ENCODE data around the gene SUGP2. TPM values are rescaled to one million over a fixed set of nuclear protein-coding genes. Genes with fewer than 3 reads are reported as not detected.

SUGP2 gene
- total and polyA plus RNA-seq, 9 of the 15 experiments (the other 6 are each of a cell fraction or from before 2014, with no cell fraction given): 13.1 to 101 (median 63.1) TPM

DNA sequence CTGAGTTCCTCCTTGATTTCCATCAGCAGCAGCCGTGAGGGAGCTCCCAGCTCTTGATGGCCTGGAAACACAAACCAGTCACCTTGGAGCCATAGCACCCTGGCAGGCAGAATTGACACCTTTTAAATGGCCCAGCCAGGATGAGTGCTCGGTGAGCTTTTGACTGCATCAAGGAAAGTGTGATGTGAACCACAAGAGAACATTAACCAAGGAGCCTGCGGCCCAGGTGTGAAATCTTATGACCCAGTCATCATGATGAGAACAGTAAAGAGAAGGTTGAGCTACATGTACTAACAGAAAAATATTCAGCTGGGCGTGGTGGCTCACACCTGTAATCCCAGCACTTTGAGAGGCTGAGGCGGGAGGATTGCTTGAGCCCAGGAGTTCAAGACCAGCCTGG, 22.8 kb downstream of the SUGP2 start:
- H3K4me2 ChIP-seq (ENCODE audit: insufficient read depth, low read length): no peak overlapping the region
- BruUV-seq (replicated peaks): no TSS peak
- H3K27ac ChIP-seq (ENCODE audit: extremely low read depth, low read depth, low read length): no peak overlapping the region
- WGBS (ENCODE audit: insufficient coverage, low coverage, missing lambda C conversion rate): 95% methylated on average over 5 of the region's 5 CpGs
- 0 out of 3 replicates have a peak, but pooled peaks cover 4% of the 10 kb centered on the region for H3K79me2 ChIP-seq (ENCODE audit: control insufficient read depth, insufficient read depth, low read length)
- intact Hi-C loops (cut with micrococcal nuclease): no loop called here
- FAIRE-seq: no peak
- H3K4me1 ChIP-seq (replicated peaks in 1 of 2; ENCODE audit: control insufficient read depth in 2 of 2, insufficient read depth in 2 of 2, low read length in 2 of 2): no peaks in the 10 kb centered on the region
- H4K20me1 ChIP-seq (replicated peaks; ENCODE audit: control insufficient read depth, insufficient read depth, low read length): peaks cover 3% of the 10 kb centered on the region; the same call in 1 of the 2 replicates
- POLR2A ChIA-PET: interaction anchor here (0.7 to 1.6 kb wide), 3 partner anchors 9 to 24 kb away, joined by 3 to 5 read pairs (median 3); no protein-coding TSS in a partner anchor
- no peak overlapping the region for H2AFZ ChIP-seq (ENCODE audit: low read depth, low read length)
- TF ChIP-seq ELF1 (tag; IDR thresholded peaks at IDR 0.05): no peak
- TF ChIP-seq STAT5A (IDR thresholded peaks at IDR 0.05; ENCODE audit: borderline replicate concordance, low read length): no peak
- TF ChIP-seq SMAD1 (IDR thresholded peaks at IDR 0.05; ENCODE audit: low read depth, low read length, partially characterized antibody): no peak
- TF ChIP-seq ZNF175 (CRISPR knock-in tag; IDR thresholded peaks at IDR 0.05; ENCODE audit: low read depth): no peak
- TF ChIP-seq, protein P1, sequence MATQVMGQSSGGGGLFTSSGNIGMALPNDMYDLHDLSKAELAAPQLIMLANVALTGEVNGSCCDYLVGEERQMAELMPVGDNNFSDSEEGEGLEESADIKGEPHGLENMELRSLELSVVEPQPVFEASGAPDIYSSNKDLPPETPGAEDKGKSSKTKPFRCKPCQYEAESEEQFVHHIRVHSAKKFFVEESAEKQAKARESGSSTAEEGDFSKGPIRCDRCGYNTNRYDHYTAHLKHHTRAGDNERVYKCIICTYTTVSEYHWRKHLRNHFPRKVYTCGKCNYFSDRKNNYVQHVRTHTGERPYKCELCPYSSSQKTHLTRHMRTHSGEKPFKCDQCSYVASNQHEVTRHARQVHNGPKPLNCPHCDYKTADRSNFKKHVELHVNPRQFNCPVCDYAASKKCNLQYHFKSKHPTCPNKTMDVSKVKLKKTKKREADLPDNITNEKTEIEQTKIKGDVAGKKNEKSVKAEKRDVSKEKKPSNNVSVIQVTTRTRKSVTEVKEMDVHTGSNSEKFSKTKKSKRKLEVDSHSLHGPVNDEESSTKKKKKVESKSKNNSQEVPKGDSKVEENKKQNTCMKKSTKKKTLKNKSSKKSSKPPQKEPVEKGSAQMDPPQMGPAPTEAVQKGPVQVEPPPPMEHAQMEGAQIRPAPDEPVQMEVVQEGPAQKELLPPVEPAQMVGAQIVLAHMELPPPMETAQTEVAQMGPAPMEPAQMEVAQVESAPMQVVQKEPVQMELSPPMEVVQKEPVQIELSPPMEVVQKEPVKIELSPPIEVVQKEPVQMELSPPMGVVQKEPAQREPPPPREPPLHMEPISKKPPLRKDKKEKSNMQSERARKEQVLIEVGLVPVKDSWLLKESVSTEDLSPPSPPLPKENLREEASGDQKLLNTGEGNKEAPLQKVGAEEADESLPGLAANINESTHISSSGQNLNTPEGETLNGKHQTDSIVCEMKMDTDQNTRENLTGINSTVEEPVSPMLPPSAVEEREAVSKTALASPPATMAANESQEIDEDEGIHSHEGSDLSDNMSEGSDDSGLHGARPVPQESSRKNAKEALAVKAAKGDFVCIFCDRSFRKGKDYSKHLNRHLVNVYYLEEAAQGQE (IDR thresholded peaks at IDR 0.05; ENCODE audit: borderline replicate concordance): no peak
- TF ChIP-seq, protein P1 (CRISPR knock-in tag; IDR thresholded peaks at IDR 0.05; ENCODE audit: low read depth): no peak
- TF ChIP-seq HNRNPK (IDR thresholded peaks at IDR 0.05; ENCODE audit: low read depth, low read length, poor library complexity, severe bottlenecking): no peak
- no peak for TF ChIP-seq ZNF589 (CRISPR knock-in tag; IDR thresholded peaks at IDR 0.05; ENCODE audit: low read depth)
- TF ChIP-seq RBM22 (IDR thresholded peaks at IDR 0.05; ENCODE audit: low read depth, low read length, poor library complexity, severe bottlenecking): no peak
- no peak for TF ChIP-seq ZNF668 (CRISPR knock-in tag; IDR thresholded peaks at IDR 0.05)
- no peak for TF ChIP-seq FOS (IDR thresholded peaks at IDR 0.05; ENCODE audit: extremely low read depth, insufficient read length)
- CTCF ChIA-PET (ENCODE audit: low intra/inter-chr PET ratio): no interaction called here
- peaks cover 4% of the 10 kb centered on the region for H3K9me1 ChIP-seq (ENCODE audit: control insufficient read depth, insufficient read depth, low read length)
- no peak overlapping the region for H3K9ac ChIP-seq (ENCODE audit: insufficient read depth in 1 of 2, low read depth in 2 of 2, low read length in 2 of 2)
- peaks cover 93% of the 10 kb centered on the region for H3K36me3 ChIP-seq (ENCODE audit: control insufficient read depth, insufficient read depth, low read length)
- in situ Hi-C loops (cut with MboI): no loop called here
- no peak overlapping the region for H3K4me3 ChIP-seq
- H3K27me3 ChIP-seq (ENCODE audit: control insufficient read depth in 2 of 2, insufficient read depth in 2 of 2, low read length in 2 of 2): no peaks in the 10 kb centered on the region
- DNase-seq (ENCODE audit: extremely low read depth in 1 of 4, low spot score in 3 of 4): no peak
- H3K9me3 ChIP-seq (replicated peaks; ENCODE audit: control insufficient read depth, insufficient read depth, low read depth, low read length): no peaks in the 10 kb centered on the region
- ATAC-seq: no peak

Measured in K562 (cell line).